Nephron (organoid): Measurements from ENCODE around the gene KLF5.

Experiments
- H3K27ac Mint-ChIP-seq, 3 experiments: 2 replicates each; pipeline ENCODE4 v1.8.0; 2020; ENCODE audit warnings: mixed read lengths in 3 of 3, mild to moderate bottlenecking in 2 of 3, moderate library complexity in 1 of 3
- H3K27me3 Mint-ChIP-seq: 2 replicates; pipeline ENCODE4 v1.8.0; 2021; ENCODE audit warnings: low read depth, mild to moderate bottlenecking, moderate library complexity, mixed read lengths
- H3K36me3 Mint-ChIP-seq: 2 replicates; pipeline ENCODE4 v1.8.0; 2020; ENCODE audit warnings: low read depth, mixed read lengths
- H3K4me1 Mint-ChIP-seq: 2 replicates; pipeline ENCODE4 v1.8.0; 2020; ENCODE audit warnings: mixed read lengths
- H3K4me3 Mint-ChIP-seq, 3 experiments: 2 replicates each; pipeline ENCODE4 v1.8.0; 2020; ENCODE audit warnings: mild to moderate bottlenecking in 3 of 3, mixed read lengths in 3 of 3, moderate library complexity in 2 of 3
- H3K9me3 Mint-ChIP-seq: 2 replicates; pipeline ENCODE4 v1.8.0; 2020; ENCODE audit warnings: mixed read lengths
- TF ChIP-seq, protein P1 (sequence below), 3 experiments: fragments of 200-600 bp; sonication (generic); IDR thresholded peaks; one replicate each; pipeline ENCODE4 v1.5.0; 2021; ENCODE audit warnings: antibody characterized with exemption in 3 of 3; ENCODE audit not compliant: unreplicated experiment in 3 of 3

Gene KLF5

DNA sequence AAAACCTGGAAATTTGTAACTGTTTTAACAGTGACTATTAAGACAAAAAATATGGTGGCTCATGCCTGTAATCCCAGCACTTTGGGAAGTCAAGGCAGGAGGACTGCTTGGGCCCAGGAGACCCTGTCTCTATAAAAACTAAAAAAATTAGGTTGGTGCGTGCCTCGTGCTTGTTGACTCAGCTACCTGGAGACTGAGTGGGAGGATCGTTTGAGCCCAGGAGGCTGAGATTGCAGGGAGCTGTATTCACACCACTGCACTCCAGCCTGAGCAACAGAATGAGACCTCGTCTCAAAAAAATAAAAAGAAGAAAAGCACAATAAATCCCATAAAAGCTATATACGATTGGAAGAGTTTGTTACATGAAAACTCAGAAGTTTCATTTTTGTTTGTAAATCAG is 23.7 kb downstream of the KLF5 start:
- peaks cover under 1% of the 10 kb centered on the region for H3K36me3 Mint-ChIP-seq
- no peaks in the 10 kb centered on the region for H3K27me3 Mint-ChIP-seq
- H3K4me1 Mint-ChIP-seq, result no peaks in the 10 kb centered on the region
- H3K4me3 Mint-ChIP-seq, result no peak overlapping the region
- TF ChIP-seq, protein P1, sequence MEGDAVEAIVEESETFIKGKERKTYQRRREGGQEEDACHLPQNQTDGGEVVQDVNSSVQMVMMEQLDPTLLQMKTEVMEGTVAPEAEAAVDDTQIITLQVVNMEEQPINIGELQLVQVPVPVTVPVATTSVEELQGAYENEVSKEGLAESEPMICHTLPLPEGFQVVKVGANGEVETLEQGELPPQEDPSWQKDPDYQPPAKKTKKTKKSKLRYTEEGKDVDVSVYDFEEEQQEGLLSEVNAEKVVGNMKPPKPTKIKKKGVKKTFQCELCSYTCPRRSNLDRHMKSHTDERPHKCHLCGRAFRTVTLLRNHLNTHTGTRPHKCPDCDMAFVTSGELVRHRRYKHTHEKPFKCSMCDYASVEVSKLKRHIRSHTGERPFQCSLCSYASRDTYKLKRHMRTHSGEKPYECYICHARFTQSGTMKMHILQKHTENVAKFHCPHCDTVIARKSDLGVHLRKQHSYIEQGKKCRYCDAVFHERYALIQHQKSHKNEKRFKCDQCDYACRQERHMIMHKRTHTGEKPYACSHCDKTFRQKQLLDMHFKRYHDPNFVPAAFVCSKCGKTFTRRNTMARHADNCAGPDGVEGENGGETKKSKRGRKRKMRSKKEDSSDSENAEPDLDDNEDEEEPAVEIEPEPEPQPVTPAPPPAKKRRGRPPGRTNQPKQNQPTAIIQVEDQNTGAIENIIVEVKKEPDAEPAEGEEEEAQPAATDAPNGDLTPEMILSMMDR (IDR thresholded peaks at IDR 0.05; ENCODE audit: unreplicated experiment in 3 of 3), result no peak
- H3K27ac Mint-ChIP-seq, result no peak overlapping the region
- H3K9me3 Mint-ChIP-seq, result peaks cover 4% of the 10 kb centered on the region

DNA sequence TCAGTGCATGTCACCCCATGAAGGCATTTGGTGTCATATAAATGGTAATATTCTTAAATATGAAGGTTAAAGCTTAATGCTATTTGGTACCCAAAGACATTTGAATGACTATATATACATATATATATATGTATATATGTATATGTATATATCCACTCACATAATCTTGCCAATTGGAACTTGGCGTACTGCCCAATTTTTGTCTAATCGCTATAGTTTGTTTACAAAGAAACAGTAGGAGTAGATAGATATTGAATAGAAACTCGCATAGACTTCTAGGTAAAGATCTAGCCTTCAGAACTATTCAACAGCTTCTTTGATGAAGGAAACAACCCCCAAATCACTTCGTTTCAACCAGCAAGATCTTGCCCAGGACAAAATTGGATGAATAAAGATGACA is 24.1 kb downstream of the KLF5 start:
- no peaks in the 10 kb centered on the region for H3K4me1 Mint-ChIP-seq
- TF ChIP-seq, protein P1 (IDR thresholded peaks at IDR 0.05; ENCODE audit: unreplicated experiment in 3 of 3), result no peak
- peaks cover 6% of the 10 kb centered on the region for H3K9me3 Mint-ChIP-seq
- H3K4me3 Mint-ChIP-seq, result no peak overlapping the region
- H3K36me3 Mint-ChIP-seq, result no peaks in the 10 kb centered on the region
- H3K27ac Mint-ChIP-seq, result no peak overlapping the region
- no peaks in the 10 kb centered on the region for H3K27me3 Mint-ChIP-seq

DNA sequence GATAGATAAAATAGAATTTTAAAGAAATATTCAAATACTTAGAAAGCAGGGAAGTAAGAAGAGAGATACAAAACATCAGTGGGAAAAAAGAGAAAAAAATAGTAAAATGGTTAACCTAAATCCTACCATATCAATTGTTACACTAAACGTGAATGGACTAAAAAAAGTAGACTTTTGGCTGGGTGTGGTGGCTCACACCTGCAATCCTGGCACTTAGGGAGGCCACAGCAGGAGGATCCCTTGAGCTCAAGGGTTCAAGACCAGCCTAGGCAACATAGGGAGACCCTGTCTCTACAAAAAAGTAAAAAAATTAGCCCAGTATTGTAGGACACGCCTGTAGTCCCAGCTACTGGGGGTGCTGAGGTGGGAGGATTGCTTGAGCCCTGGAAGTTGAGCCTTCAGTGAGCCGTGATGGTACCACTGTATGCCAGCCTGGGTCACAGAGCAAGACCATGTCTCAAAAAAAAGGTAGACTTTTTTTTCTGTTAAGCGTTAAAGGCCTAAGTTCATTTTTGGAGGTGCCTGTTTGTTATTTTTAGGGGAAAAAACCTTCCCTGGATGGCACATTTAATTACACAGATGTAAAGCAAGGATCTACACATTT is 29.6 kb downstream of the KLF5 start:
- Mint-ChIP-seq H3K4me3 (no peak overlapping the region), H3K27me3 (no peaks in the 10 kb centered on the region), H3K4me1 (peaks cover 6% of the 10 kb centered on the region), H3K27ac (no peak overlapping the region), H3K9me3 (peaks cover 19% of the 10 kb centered on the region), H3K36me3 (peaks cover 3% of the 10 kb centered on the region)
- TF ChIP-seq, protein P1 (IDR thresholded peaks at IDR 0.05; ENCODE audit: unreplicated experiment in 3 of 3), result no peak

DNA sequence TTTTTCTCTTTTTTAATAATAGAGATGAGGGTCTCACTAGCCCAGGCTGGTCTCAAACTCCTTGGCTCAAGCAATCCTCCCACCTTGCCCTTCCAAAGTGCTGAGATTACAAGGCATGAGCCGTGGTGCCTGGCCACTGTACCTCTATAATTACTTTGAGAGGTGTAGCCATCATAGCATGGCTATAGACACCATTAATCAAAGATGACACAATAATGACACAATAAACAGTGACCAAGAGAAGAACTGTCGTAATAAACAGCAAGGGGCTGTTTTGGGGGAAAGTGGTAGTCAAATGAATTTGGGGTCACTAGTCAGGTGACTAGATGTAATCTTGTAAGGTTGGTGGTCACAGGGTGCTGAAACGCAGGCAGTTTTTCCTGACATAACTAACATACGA is 30.4 kb downstream of the KLF5 start:
- Mint-ChIP-seq H3K27me3 (no peaks in the 10 kb centered on the region), H3K9me3 (peaks cover 19% of the 10 kb centered on the region), H3K36me3 (peaks cover 3% of the 10 kb centered on the region), H3K4me3 (no peak overlapping the region), H3K27ac (no peak overlapping the region), H3K4me1 (peaks cover 9% of the 10 kb centered on the region)
- TF ChIP-seq, protein P1 (IDR thresholded peaks at IDR 0.05; ENCODE audit: unreplicated experiment in 3 of 3), result no peak

DNA sequence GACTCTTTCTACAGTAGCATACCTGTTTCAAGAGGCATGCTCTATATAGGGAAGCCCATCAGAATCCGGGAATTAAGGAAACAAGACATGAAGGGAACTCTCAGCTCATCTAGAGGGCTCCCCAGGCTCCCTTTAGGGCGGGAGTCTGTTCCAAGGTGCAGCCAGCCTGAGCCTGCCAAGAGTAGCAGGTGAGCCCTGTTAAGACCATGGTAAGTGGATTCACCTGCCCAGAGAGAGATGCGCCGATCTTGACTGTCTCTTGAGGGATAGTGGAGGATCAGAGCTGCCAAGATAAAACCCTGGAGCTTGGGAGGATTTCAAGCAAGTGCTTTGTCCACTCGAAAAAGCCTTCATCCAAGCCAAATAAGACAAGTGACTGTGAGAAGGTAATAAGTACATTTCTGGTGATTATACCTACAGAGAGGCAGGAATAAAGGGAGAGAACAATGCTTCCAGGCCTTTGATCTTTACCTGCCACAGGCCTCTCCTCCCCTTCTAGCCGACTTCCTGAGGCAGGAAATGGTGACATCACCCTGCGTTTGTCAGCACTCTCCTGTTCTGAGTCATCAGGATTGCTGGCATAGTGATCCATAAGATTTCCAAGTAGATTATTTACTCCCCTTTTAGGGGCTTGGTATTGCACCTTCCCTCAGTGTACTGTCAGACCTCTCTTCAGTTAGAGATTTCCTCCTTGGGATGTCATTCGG is 31.5 kb downstream of the KLF5 start:
- Mint-ChIP-seq H3K27me3 (no peaks in the 10 kb centered on the region), H3K27ac (peak overlapping the region; percentile 22 to 41 (median 33)), H3K36me3 (peaks cover 3% of the 10 kb centered on the region), H3K4me1 (peaks cover 9% of the 10 kb centered on the region), H3K9me3 (peaks cover 19% of the 10 kb centered on the region), H3K4me3 (no peak overlapping the region)
- TF ChIP-seq, protein P1 (IDR thresholded peaks at IDR 0.05; ENCODE audit: unreplicated experiment in 3 of 3), result no peak

DNA sequence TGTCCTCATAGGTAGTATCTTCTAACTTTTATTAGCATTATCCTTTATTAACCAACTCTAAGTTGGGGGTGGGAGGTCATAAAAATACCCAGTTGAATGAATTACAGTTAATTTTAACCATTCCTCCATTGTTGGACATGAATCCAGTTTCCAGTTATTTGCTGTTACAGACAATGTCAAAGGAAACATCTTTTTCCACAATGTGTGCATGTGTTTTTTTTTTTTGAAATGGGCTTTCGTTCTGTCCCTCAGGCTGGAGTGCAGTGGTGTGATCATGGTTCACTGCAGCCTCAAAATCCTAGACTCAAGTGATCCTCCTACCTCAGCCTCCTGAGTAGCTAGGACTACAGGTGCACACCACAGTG is 32.0 kb downstream of the KLF5 start:
- TF ChIP-seq, protein P1 (IDR thresholded peaks at IDR 0.05; ENCODE audit: unreplicated experiment in 3 of 3), result no peak
- peaks cover 3% of the 10 kb centered on the region for H3K36me3 Mint-ChIP-seq
- H3K4me3 Mint-ChIP-seq, result no peak overlapping the region
- H3K4me1 Mint-ChIP-seq, result peaks cover 9% of the 10 kb centered on the region
- no peaks in the 10 kb centered on the region for H3K27me3 Mint-ChIP-seq
- H3K9me3 Mint-ChIP-seq, result peaks cover 19% of the 10 kb centered on the region
- H3K27ac Mint-ChIP-seq, result peak overlapping the region in 1 of 3 experiments; percentile 22
